ENCODE results near the gene TDRD10. TPM values are rescaled to one million over a fixed set of nuclear protein-coding genes. Genes with fewer than 3 reads are reported as not detected.

Gene TDRD10
- polyA plus RNA-seq, 4 donors: 0.83 to 1.5 (median 1.2) TPM

DNA sequence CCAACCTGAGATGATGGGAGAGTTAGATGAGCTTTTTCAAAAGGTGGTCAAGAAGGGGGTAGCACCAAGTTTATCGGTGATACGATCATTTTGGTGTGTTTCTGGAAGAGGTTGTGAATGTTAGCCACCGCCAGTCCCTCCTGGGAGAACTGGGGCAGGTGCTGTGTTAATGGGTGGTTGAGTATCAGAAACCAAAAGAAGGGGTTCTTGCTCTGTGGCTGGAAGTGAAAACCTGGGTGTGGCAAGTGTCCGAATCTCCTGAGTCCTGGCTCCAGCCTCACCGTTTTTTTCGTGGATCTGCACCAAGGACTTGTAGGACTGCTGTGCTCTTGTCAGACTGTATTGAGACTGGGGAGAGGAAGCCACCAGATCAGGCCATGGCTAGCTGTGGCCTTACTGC, 48.6 kb downstream of the TDRD10 start:
- no peak for DNase-seq (ENCODE audit: low read depth in 4 of 4, low spot score in 3 of 4)

DNA sequence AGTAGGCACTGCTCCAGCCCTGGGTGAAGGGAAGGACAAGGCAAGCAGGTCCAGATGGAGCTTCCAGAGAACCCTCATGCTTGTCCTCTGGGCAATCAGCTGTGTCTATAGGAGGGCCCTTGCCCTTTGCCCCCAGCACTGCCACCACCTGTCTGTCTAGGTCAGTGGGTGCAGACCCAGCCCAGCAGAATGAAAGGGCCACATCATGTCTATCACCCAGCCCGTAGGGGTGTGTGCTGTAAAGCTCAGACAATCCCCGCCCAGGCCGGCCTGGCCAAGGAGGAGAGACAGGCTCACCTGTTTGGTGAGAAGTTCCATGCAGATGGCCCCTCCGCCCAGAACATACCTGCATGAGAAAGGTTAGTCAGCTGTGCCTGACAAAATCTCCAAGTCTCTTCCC, 49.5 kb downstream of the TDRD10 start:
- no peak for DNase-seq (ENCODE audit: low read depth in 4 of 4, low spot score in 3 of 4)

DNA sequence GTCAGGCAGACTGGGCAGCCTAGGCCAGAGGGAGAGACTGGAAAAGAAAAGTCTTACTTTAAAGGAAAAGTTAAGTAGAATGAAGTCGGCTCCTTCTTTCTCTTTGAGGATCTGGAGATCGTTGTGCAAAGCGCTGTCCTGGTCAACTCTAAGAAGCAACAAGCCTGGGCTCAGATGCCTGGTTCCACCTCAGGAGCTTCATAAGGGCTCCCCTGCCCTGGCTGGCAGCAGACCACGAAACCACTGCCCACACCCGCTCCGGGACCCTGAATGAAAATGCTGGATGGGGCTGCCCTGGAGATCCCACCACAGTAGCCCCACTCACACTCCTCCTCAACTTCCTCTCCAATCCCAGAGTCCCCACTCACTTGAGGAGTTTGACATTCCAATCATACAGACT, 50.0 kb downstream of the TDRD10 start:
- no peak for DNase-seq (ENCODE audit: low read depth in 4 of 4, low spot score in 3 of 4)

DNA sequence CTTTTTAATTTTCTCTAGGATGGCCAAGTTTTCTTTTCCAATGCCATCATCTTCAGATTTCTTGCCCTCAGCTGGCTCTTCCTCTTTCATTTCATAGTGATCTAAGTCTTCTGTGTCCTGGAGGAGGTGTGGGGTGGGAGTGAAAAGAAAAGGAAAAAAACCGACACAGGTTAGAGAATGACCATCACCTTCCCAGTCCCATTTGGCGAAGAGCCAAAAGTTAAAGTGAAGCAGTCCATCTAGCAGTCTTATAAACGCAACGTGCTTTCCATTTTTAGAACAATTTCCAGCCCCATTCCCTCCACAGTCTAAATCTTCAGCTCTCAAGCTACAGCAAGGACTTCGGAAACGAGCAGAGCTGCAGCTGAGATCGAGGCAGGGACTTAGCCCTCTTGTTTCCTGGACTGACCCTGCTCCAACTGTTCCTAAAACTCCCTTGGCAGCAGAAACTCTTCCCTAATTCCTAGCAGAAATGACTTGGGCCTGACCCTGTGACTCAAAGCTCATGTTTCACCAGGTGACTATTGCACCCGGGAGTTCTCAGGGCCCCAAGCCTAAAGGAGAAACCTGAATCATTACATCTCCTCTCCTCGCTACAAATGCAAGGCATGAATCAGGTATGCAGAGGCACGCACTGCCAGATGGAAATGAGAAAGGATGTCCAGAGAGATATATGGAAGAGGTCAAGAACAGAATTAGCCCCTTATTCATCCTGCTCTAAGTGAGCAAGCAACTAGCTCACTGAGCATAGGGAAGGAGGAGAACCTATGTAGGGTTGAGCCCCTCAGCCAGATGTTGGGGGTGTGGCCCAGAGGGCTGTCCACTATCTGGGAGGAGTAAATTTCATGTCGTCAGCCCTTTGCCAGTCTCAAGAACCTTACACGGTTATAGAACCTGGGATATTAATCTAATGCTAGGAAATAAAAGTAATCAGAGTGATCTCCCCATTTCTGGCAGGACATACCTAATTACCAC, 51.3 kb downstream of the TDRD10 start:
- no peak for DNase-seq (ENCODE audit: low read depth in 4 of 4, low spot score in 3 of 4)

DNA sequence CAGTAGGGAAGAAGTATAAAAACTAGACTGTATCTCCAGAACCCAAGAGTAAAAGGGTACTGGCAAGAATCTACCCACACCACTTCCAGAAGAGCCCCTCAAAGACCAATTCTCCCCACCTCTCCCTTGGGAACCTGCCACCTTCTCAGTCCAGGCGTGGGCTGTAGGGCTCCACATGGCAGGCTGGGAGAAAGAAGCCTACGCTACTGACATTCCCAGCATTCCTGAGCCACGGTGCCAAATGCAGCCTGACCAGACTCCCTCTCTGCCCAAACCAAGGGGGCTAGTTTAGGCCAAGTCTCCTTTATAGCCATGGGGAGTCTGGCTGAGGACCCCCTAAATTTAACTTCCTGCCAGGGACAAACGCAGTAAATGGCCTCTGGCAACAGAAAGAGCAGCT, 54.4 kb downstream of the TDRD10 start:
- no peak for DNase-seq (ENCODE audit: low read depth in 4 of 4, low spot score in 3 of 4)

DNA sequence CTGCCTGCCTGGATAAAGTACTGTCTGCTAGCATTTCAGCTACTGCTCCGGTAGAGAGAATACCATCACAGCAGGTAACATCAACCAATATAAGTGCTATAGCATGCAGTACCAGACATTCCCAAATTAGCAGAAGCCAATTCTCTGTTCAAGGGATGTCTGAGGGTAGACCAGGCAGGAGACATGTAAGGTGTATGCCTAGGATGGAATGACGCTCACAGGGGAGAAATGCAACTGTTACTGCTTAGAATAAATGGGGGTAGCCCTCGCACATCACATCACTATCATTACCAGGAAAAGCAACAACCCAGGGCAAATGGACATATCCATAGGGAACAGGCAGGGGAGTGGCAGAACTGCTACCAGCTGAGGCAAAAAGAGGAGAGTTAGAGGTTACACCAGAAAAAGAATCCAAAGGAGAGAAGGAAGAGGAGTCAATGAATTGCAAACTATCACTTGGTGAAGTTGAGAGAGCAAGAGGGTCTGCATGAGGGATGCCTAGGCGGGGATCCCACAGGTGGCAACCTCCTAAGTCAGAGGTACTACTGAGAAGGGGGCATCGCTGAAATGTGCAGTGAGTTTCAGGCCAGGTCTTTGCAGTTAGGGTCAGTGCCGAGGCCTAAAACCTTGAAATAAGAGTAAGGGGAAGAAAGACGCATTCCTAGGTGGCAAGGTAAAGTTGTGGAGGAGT, 55.4 kb downstream of the TDRD10 start:
- DNase-seq (ENCODE audit: low read depth in 4 of 4, low spot score in 3 of 4): no peak

DNA sequence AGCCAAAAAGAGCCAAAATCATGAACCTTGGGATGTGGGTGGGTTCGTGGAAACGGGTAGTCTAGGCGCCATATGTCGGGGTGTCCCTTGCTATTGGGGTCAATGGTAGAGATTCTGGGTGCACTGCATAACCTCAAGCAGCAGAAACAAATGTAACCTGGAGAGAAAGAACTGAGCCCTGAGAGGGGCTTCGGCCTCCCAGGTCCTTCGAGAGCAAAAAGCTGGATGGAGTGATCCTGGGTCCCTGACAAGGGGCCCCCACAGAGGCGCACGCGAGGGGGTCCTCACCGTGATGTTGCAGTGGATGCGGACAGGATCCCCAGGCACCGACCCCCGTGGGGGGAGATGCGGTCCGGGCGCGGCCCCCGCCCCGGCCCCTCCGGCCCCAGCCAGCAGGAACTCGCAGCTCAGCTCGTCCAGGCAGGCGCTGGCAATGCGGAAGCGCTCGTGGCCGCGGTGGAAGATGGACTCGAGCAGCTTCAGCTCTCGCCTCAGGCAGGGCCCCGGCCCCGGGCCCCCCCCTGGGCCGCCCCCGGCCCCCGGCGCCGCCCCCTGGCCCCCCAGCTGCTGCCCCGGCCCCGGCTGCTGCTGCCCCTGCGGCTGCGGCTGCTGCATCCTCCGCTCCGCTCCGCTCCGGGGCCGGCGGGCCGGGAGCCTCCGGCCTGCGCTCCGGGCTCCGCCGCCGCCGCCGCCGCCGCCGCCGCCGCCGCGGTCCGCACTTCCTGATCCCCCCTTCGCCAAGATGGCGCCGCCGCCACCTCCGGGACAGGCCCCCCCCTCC, 56.1 kb downstream of the TDRD10 start, which contains the start of gene UBE2Q1:
TSS of gene UBE2Q1 (minus strand) at position 724 of the 781 bp plus-strand sequence. CDS start at position 615, 109 bp downstream.
- DNase-seq (ENCODE audit: low read depth in 4 of 4, low spot score in 3 of 4): no peak

DNA sequence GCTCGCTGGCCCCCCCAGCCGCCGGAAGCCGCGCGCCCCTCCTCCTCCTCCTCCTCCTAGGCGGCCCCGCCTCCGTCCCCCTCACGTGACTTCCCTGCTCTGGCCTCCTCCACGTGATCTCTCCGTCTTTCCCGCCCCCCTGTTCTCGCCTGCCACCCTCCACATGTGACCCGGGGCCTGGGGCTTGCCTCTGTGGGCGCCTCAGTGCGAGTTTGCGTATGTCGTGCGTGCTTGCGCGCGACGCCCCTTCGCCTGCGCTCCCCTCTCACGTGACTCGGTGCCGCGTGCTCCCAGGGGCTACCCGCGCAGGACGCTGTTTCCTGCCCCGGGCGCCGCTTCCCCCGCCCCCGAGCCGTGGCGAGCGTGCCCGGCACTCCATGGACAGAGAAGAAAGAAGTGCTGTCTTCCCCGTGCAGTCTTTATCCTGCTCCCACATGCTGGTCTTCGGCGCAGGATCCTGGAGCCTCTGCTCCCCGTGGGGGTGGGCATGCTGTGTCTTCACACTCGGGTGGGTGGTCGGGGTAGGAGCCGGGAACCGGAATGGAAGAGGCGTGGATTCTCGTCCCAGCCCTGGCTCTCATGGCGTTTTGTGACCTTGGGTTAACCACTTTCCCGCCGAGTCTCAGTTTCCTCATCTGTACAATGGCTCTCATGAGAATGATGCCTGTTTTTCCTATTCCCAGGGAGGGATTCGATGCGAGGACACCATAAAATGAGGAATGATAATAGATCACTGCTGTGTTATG, 56.9 kb downstream of the TDRD10 start:
- peak; percentile 94 to 98 (median 96) for DNase-seq (ENCODE audit: low read depth in 4 of 4, low spot score in 3 of 4)

DNA sequence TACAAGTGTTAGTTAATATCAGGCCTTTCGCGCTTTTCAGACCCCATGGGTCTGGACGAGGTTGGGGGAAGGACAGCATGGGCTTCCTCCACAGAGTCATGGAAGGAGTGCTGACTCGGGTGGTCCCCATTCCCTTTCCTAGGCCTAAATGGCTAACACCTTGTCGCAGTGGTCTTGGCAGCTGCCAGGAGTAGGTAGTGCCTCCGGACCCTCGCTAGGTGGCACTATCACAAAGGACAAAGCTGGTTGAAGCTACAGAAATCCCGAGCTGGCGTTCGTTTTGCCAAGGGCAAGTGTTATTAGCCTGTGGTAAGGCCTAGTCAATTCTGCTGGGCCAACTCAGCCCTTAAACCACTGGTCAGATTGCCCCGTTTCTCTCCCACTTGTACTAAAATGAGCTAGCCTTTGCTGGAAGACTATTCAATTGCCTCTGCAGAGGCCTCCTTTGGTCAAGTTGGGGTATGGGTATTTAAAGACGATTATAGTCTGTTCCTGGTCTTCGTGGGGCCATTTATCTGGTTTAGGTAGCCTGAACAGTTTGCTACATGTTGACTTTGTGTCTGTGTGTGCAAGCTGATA, 57.5 kb downstream of the TDRD10 start:
- peak; percentile 83 to 87 (median 84) for DNase-seq (ENCODE audit: low read depth in 4 of 4, low spot score in 3 of 4)

DNA sequence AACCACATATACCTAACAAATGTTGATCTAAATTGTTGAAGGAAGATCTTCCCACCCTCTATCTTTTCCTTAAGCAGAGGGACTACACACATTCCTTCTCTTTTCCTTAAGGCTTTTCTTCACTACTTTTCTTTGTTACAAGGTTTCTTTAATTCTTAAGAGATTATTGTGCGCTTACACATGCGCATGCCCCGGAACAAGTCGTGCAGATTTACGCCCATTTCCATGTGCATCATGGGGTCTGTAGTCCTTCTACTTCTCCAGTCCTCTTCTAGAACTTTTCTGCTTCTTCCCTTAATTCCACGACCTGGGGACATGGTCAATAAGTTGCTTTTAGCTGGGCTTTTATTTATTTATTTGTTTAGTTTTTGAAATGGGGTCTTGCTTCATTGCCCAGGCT, 63.9 kb downstream of the TDRD10 start:
- DNase-seq (ENCODE audit: low read depth in 4 of 4, low spot score in 3 of 4): no peak

DNA sequence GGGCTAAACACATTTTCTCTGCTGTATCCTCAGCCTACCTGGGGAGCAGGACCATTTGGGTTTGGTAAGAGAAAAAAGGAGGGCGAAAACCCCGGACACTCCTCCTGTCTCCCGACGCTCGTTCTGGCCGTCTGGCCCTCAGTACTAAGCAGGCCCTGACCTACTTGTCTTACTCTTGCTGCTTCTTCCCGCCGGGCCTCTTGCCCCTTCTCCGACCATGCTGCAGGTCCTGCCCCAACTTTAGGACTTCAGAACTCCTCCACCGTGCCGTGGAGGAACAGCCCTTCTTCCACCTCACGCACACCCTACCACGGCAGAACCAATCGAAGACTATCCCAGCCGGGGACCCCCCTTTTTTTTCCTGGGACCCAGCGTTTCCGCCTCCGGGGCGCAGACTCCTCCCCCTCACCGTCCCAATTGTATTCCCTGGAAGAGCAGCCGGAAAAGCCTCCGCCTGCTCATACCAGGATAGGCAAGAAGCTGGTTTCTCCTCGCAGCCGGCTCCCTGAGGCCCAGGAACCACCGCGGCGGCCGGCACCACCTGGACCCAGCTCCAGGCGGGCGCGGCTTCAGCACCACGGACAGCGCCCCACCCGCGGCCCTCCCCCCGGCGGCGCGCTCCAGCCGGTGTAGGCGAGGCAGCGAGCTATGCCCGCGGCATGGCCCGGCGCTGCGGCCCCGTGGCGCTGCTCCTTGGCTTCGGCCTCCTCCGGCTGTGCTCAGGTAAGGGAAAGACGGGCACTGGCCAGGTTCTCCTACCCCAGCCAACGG, 65.6 kb downstream of the TDRD10 start, which contains the start of gene CHRNB2:
TSS of gene CHRNB2 (plus strand) at position 393 of the 771 bp plus-strand sequence. CDS start at position 660, 267 bp downstream.
- DNase-seq (ENCODE audit: low read depth in 4 of 4, low spot score in 3 of 4): peak; percentile 30 to 66 (median 54)

DNA sequence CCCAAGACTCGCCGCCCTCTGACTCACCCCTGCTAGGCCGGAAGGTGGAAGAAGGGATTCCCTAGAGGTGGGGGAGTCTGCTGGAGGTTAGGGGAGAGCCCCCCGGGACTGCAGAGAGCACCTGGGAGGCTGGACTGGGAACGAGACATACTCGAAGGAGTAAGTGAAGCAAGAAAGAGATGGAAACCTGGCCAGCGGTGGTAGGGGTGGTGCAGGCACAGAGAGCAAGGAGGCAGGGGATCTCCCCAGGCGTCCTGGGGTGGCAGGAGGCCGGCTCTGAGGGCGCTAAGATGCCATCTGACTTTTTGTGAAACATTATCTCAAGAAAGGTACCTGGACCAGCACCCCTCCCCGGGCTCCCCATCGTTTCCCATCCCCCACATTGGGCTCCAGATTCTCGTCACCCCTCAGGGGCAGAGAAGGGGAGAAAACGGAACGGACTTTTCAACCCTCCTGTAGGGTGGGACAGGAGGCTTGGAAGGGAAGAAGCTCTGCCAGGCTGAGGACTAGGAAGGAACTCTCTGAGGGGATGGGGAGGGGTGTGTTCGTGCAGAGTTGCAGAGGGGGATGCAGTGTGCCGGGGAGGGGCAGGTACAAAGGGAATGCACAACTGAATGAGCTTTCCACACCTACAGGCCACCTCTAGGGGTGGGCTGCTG, 66.3 kb downstream of the TDRD10 start:
- no peak for DNase-seq (ENCODE audit: low read depth in 4 of 4, low spot score in 3 of 4)

DNA sequence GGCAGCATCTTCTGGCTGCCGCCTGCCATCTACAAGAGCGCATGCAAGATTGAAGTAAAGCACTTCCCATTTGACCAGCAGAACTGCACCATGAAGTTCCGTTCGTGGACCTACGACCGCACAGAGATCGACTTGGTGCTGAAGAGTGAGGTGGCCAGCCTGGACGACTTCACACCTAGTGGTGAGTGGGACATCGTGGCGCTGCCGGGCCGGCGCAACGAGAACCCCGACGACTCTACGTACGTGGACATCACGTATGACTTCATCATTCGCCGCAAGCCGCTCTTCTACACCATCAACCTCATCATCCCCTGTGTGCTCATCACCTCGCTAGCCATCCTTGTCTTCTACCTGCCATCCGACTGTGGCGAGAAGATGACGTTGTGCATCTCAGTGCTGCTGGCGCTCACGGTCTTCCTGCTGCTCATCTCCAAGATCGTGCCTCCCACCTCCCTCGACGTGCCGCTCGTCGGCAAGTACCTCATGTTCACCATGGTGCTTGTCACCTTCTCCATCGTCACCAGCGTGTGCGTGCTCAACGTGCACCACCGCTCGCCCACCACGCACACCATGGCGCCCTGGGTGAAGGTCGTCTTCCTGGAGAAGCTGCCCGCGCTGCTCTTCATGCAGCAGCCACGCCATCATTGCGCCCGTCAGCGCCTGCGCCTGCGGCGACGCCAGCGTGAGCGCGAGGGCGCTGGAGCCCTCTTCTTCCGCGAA, 69.4 kb downstream of the TDRD10 start:
- DNase-seq (ENCODE audit: low read depth in 4 of 4, low spot score in 3 of 4): no peak

DNA sequence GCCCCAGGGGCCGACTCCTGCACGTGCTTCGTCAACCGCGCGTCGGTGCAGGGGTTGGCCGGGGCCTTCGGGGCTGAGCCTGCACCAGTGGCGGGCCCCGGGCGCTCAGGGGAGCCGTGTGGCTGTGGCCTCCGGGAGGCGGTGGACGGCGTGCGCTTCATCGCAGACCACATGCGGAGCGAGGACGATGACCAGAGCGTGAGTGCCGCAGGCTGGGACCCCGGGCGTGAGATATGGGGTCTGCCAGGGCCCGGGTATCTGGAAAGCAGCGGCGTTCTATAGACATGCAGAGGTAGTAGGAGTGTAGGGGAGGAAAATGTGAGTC, 69.9 kb downstream of the TDRD10 start:
- DNase-seq (ENCODE audit: low read depth in 4 of 4, low spot score in 3 of 4): no peak

DNA sequence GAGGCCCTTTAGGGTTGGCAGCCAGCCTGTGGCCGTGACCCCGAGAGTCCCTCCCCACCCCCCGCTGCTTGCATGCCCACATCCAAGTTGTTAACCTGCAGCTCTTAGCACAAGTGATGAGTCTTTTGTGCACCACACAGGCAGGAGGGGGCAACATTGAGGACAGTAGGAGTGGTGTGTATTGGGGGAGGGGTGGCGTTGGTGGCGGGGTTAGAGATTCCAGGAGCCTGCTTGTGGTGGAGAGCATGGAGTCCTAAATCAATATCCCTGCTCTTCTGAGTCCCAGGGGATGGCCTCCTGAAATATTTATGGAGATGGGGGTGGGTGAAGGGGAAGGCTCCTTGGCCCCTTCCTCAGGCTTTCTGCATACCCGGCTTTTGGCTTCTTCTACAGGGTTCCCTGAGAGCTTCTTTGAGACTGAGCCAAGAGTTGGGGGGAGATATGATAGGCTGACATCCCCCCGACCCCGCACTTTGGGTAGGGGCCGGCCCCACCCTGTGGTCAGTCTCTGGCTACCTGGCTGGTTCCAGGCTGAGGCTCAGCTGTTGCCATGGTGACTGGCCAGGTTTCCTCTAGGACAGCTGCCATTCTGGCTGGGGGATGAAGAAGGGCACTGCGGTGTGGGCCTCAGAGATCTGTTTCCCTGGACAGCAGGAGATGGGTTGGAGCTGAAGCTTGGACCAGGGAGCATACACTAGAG, 70.6 kb downstream of the TDRD10 start:
- DNase-seq (ENCODE audit: low read depth in 4 of 4, low spot score in 3 of 4): no peak

DNA sequence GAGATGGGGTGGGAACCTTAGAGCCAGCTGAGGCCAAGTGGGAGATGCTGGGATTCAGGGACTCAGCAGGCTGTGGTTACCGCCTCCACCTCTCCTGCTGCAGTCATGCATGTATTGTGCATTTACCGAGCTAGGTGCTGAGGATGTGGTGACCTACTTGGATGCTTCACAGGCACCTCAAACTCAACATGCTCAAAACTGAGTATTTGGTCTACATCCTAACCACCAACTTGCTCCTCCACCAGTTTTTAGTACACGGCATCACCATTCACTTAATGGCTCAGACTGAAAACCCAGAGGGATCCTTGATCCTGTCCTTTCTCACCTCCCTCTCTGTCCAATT, 71.1 kb downstream of the TDRD10 start:
- DNase-seq (ENCODE audit: low read depth in 4 of 4, low spot score in 3 of 4): no peak

DNA sequence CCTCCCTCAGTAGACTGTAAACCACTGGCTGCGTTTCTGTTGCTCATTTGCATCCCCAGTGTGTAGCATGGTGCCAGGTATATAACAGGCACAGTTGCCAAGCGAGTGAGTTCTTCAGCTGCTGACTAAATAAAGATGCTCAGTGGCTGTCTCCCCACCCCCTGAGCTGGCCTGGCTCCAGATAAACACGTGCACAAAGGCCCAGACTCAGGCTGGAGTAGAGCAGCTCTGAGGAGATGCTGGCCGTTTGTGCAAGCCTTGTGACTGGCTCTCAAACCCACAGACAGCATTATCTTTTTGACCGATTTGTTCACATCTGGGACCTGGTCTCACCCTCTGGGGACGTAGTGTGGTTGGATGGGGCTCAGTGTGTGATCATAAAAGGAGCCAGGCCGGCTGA, 72.7 kb downstream of the TDRD10 start:
- DNase-seq (ENCODE audit: low read depth in 4 of 4, low spot score in 3 of 4): no peak

All from right renal pelvis (tissue), 4 donors.